CD4-positive, alpha-beta T cell treated with Interleukin-4 for 4 hours (primary cell): ENCODE measurements around the gene CACNA1I.

Source experiments
- DNase-seq: peaks from one replicate; pipeline ENCODE4 v3.0.0-alpha.2; 2020

Gene CACNA1I

GRCh38 chr22:39598017-39598965 lies 27.7 kb downstream of the CACNA1I start:
- DNase-seq, result peak; percentile 42

GRCh38 chr22:39600491-39601179 lies 30.1 kb downstream of the CACNA1I start:
- DNase-seq, result no peak

GRCh38 chr22:39601180-39601535 lies 30.6 kb downstream of the CACNA1I start:
- no peak for DNase-seq

- DNase-seq, result no peak
Observed at GRCh38 chr22:39603345-39603744, 32.8 kb downstream of the CACNA1I start.

GRCh38 chr22:39610246-39610645 lies 39.7 kb downstream of the CACNA1I start:
- no peak for DNase-seq

GRCh38 chr22:39610766-39611165 lies 40.2 kb downstream of the CACNA1I start:
- no peak for DNase-seq

GRCh38 chr22:39611360-39611759 lies 40.8 kb downstream of the CACNA1I start:
- DNase-seq, result no peak

- peak; percentile 55 for DNase-seq
Observed at GRCh38 chr22:39612811-39613548, 42.4 kb downstream of the CACNA1I start.

- DNase-seq, result no peak
Observed at GRCh38 chr22:39613549-39613921, 43.0 kb downstream of the CACNA1I start.

- DNase-seq, result no peak
Observed at GRCh38 chr22:39614442-39614841, 43.9 kb downstream of the CACNA1I start.

GRCh38 chr22:39616051-39616450 lies 45.5 kb downstream of the CACNA1I start:
- DNase-seq, result no peak

- DNase-seq, result no peak
Observed at GRCh38 chr22:39616781-39617180, 46.2 kb downstream of the CACNA1I start.

GRCh38 chr22:39617342-39617741 lies 46.8 kb downstream of the CACNA1I start:
- no peak for DNase-seq

GRCh38 chr22:39617970-39618757 lies 47.6 kb downstream of the CACNA1I start:
- no peak for DNase-seq

GRCh38 chr22:39618996-39619530 lies 48.5 kb downstream of the CACNA1I start:
- no peak for DNase-seq

- no peak for DNase-seq
Observed at GRCh38 chr22:39620924-39621690, 50.6 kb downstream of the CACNA1I start.

- DNase-seq, result no peak
Observed at GRCh38 chr22:39621826-39622225, 51.3 kb downstream of the CACNA1I start.

- DNase-seq, result peak; percentile 65
Observed at GRCh38 chr22:39622881-39623367, 52.4 kb downstream of the CACNA1I start.

GRCh38 chr22:39623603-39624500 lies 53.3 kb downstream of the CACNA1I start:
- no peak for DNase-seq

GRCh38 chr22:39624501-39624821 lies 53.9 kb downstream of the CACNA1I start:
- no peak for DNase-seq
